Measurements from ENCODE around the gene CNGA3.

DNA sequence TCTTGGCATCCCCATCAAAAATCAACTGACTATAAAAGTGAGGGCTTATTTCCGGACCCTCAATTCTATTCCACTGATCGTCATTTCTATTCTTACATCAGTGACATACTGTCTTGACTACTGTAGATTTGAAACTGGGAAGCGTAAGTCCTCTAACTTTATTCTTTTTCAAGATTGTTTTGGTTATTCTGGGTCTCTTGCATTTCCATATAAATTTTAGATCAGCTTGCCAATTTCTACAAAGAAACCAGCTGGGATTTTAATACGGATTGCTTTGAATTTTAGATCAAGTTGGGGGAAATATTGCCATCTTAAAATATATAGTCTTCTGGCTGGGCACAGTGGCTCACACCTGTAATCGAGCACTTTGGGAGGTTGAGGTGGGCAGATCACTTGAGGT is 80.5 kb downstream of the CNGA3 start:
- TF ChIP-seq, protein P1, sequence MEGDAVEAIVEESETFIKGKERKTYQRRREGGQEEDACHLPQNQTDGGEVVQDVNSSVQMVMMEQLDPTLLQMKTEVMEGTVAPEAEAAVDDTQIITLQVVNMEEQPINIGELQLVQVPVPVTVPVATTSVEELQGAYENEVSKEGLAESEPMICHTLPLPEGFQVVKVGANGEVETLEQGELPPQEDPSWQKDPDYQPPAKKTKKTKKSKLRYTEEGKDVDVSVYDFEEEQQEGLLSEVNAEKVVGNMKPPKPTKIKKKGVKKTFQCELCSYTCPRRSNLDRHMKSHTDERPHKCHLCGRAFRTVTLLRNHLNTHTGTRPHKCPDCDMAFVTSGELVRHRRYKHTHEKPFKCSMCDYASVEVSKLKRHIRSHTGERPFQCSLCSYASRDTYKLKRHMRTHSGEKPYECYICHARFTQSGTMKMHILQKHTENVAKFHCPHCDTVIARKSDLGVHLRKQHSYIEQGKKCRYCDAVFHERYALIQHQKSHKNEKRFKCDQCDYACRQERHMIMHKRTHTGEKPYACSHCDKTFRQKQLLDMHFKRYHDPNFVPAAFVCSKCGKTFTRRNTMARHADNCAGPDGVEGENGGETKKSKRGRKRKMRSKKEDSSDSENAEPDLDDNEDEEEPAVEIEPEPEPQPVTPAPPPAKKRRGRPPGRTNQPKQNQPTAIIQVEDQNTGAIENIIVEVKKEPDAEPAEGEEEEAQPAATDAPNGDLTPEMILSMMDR (IDR thresholded peaks at IDR 0.05; ENCODE audit: insufficient read depth, low read length), result no peak
- no peak for TF ChIP-seq POLR2AphosphoS5 (IDR thresholded peaks at IDR 0.05; ENCODE audit: low read depth)
- TF ChIP-seq, protein P2, sequence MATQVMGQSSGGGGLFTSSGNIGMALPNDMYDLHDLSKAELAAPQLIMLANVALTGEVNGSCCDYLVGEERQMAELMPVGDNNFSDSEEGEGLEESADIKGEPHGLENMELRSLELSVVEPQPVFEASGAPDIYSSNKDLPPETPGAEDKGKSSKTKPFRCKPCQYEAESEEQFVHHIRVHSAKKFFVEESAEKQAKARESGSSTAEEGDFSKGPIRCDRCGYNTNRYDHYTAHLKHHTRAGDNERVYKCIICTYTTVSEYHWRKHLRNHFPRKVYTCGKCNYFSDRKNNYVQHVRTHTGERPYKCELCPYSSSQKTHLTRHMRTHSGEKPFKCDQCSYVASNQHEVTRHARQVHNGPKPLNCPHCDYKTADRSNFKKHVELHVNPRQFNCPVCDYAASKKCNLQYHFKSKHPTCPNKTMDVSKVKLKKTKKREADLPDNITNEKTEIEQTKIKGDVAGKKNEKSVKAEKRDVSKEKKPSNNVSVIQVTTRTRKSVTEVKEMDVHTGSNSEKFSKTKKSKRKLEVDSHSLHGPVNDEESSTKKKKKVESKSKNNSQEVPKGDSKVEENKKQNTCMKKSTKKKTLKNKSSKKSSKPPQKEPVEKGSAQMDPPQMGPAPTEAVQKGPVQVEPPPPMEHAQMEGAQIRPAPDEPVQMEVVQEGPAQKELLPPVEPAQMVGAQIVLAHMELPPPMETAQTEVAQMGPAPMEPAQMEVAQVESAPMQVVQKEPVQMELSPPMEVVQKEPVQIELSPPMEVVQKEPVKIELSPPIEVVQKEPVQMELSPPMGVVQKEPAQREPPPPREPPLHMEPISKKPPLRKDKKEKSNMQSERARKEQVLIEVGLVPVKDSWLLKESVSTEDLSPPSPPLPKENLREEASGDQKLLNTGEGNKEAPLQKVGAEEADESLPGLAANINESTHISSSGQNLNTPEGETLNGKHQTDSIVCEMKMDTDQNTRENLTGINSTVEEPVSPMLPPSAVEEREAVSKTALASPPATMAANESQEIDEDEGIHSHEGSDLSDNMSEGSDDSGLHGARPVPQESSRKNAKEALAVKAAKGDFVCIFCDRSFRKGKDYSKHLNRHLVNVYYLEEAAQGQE (IDR thresholded peaks at IDR 0.05; ENCODE audit: insufficient replicate concordance, low read depth), result no peak

Data from HL-60 (cell line).